Breast epithelium (tissue), 4 donors: ENCODE data around the gene ITGB5. TPM values are rescaled to one million over a fixed set of nuclear protein-coding genes. Genes with fewer than 3 reads are reported as not detected.
A peak's percentile ranks its signal among the peaks of the same experiment; 100 is the strongest.

Experiments used
- DNase-seq, 2 donors: peaks; one replicate each; pipeline ENCODE4 v3.0.0-alpha.2; 2019; ENCODE audit warnings: low spot score in 2 of 2
- H3K27ac ChIP-seq, 2 donors: fragments of 200-600 bp; sonication (generic) in 1 of 2; one replicate each; pipeline ENCODE4 v1.5.1; 2016 to 2019; ENCODE audit warnings: mild to moderate bottlenecking in 1 of 2
- H3K27me3 ChIP-seq, 2 donors: fragments of 200-600 bp; sonication (generic) in 1 of 2; one replicate each; pipeline versions ENCODE4 v1.5.1 to v1.6.0; 2017 to 2019; ENCODE audit warnings: control low read depth in 1 of 2, mild to moderate bottlenecking in 1 of 2
- H3K36me3 ChIP-seq: fragments of 200-600 bp; one replicate; pipeline ENCODE4 v1.5.1; 2019
- H3K4me1 ChIP-seq, 2 donors: fragments of 200-600 bp; sonication (generic); one replicate each; pipeline ENCODE4 v1.5.1; 2016 to 2019; ENCODE audit warnings: control low read depth in 1 of 2
- H3K4me3 ChIP-seq, 3 donors: fragments of 200-600 bp; sonication (generic); 1 replicate in 2 of 3; 2 replicates in 1 of 3; pipeline ENCODE4 v1.5.1; 2016 to 2019; ENCODE audit warnings: mild to moderate bottlenecking in 3 of 3, moderate library complexity in 2 of 3
- H3K9me3 ChIP-seq, 2 donors: fragments of 200-600 bp; sonication (generic) in 1 of 2; one replicate each; pipeline ENCODE4 v1.5.1; 2016 to 2019; ENCODE audit warnings: control low read depth in 1 of 2
- POLR2A ChIP-seq: fragments of 450-650 bp; IDR thresholded peaks from one replicate; pipeline ENCODE4 v1.6.1; 2016; ENCODE audit warnings: antibody characterized with exemption, mild to moderate bottlenecking, moderate library complexity
- POLR2AphosphoS5 ChIP-seq, 3 donors: sonication (generic); formaldehyde crosslinking; IDR thresholded peaks; one replicate each; pipeline ENCODE4 v1.6.1; 2017; ENCODE audit warnings: antibody characterized with exemption in 3 of 3
- intact Hi-C: fragments of 100-400 bp; cut with DNase I; formaldehyde crosslinking; loops from one replicate; pipeline ENCODE4 v1.15.1; 2023; ENCODE audit warnings: low total_unique reads
- total RNA-seq, 3 donors: library from RNA; depleted of rRNA; stranded (reverse); fragments of >200 nt; gene quantifications; one replicate each; pipeline ENCODE4 v1.1.0, GENCODE V29; 2016
- TF ChIP-seq, protein P1 (sequence below), 3 donors: fragments of 450-650 bp; IDR thresholded peaks; one replicate each; pipeline ENCODE4 v1.5.1; 2016 to 2017; ENCODE audit warnings: antibody characterized with exemption in 3 of 3, mild to moderate bottlenecking in 3 of 3, moderate library complexity in 3 of 3

Gene ITGB5
- total RNA-seq, 3 donors from 2014 or later = 80.1 to 286 (median 181) TPM

DNA sequence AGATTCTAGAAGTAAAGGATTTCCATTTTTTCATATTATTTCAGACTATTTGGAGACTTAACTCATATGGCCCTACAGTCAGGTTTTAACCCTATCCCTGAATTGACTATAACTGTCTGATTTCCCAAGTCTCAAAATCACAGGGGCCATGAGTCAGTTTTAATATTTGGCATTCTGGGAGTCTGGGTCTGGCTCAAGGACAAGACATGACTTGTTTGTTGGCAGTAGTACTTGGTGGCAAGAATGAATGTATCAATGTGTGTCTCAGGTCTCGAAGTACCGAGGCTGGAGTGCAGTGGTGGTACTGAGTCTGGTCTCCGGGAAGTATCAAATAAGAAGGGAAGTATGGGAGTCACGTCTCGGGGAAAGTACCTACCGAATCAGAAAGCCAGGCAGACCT lies 146.1 kb downstream of the ITGB5 start:
- intact Hi-C loops = no loop called here
- DNase-seq = no peak
- H3K27me3 ChIP-seq = no peaks in the 10 kb centered on the region
- no peaks in the 10 kb centered on the region for H3K9me3 ChIP-seq
- H3K36me3 ChIP-seq = peaks cover 7% of the 10 kb centered on the region
- no peaks in the 10 kb centered on the region for H3K4me1 ChIP-seq
- H3K4me3 ChIP-seq = no peak overlapping the region
- TF ChIP-seq POLR2A = no peak
- TF ChIP-seq POLR2AphosphoS5 (IDR thresholded peaks at IDR 0.05) = no peak
- TF ChIP-seq, protein P1, sequence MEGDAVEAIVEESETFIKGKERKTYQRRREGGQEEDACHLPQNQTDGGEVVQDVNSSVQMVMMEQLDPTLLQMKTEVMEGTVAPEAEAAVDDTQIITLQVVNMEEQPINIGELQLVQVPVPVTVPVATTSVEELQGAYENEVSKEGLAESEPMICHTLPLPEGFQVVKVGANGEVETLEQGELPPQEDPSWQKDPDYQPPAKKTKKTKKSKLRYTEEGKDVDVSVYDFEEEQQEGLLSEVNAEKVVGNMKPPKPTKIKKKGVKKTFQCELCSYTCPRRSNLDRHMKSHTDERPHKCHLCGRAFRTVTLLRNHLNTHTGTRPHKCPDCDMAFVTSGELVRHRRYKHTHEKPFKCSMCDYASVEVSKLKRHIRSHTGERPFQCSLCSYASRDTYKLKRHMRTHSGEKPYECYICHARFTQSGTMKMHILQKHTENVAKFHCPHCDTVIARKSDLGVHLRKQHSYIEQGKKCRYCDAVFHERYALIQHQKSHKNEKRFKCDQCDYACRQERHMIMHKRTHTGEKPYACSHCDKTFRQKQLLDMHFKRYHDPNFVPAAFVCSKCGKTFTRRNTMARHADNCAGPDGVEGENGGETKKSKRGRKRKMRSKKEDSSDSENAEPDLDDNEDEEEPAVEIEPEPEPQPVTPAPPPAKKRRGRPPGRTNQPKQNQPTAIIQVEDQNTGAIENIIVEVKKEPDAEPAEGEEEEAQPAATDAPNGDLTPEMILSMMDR (IDR thresholded peaks at IDR 0.05) = no peak
- no peak overlapping the region for H3K27ac ChIP-seq

DNA sequence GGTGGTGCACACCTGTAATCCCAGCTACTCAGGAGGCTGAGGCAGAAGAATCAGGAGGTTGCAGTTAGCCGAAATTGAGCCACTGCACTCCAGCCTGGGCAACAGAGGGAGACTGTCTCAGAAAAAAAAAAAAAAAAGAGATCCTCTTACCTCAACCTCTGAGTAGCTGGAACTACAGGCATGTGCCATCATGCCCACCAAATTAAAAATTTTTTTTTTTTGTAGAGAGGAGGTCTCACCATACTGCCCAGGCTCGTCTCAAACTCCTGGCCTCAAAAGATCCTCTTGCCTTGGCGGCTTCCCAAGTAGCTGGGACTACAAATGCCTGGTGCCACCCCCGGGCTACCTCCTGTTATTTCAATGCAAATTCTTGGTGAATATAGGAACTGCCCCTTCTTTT lies 155.4 kb downstream of the ITGB5 start:
- no peak for DNase-seq
- Histone ChIP-seq H3K4me1 (no peaks in the 10 kb centered on the region), H3K4me3 (no peak overlapping the region), H3K27me3 (peaks cover 0 to 5% of the 10 kb centered on the region in 2 donors), H3K36me3 (no peaks in the 10 kb centered on the region), H3K9me3 (no peaks in the 10 kb centered on the region), H3K27ac (no peak overlapping the region)
- TF ChIP-seq, protein P1 (IDR thresholded peaks at IDR 0.05) = no peak
- TF ChIP-seq POLR2AphosphoS5 (IDR thresholded peaks at IDR 0.05) (no peak), POLR2A (no peak)
- intact Hi-C loops = no loop called here

DNA sequence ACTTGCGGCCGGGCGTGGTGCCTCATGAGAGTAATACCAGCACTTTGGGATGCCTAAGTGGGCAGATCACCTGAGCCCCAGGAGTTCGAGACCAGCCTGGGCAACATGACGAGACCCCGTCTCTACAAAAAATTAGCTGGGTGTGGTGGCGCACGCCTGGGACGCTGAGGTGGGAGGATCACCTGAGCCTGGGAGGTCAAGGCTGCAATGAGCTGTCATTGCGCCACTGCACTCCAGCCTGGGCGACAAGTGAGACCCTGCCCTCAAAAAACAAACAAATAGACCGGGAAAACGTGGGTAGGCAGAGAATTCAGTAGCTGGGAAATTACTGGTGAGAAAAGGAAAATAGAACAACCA lies 156.2 kb downstream of the ITGB5 start:
- peak overlapping the region in 1 of 2 donors; percentile 75 for H3K27ac ChIP-seq
- H3K4me3 ChIP-seq = peak overlapping the region; percentile 87 to 91 (median 90)
- intact Hi-C loops = no loop called here

DNA sequence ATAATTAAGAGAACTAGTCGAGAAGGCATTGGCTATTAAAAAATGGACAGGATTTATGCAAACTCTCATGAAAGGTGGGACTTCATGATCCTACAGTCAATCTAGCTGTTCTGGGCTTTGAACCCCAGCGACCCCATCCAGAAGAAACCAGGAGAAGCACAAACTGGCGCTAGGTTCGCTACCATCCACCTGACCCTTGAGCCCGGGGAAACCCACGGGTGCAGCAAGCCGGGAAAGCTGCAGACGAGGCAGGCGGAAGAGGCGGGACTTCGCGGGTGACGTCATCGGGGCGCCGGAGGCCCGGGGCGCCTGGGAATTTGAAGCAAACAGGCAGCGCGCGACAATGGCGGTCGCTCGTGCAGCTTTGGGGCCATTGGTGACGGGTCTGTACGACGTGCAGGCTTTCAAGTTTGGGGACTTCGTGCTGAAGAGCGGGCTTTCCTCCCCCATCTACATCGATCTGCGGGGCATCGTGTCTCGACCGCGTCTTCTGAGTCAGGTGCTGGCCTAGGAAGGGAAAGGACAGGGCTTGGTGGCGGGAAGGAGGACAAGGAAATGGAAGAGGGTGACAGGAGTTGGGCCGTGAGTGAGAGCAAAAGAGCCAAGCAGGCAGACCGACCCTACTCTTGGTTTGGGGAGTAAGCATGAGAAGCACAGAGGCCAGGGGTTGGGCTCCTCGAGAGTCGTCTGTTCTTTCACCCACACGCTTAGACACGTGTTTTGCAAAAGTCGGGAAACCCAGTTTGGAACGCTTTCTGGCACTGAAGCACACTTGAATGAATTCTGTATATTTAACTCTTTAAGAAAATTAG lies 156.8 kb downstream of the ITGB5 start, which contains the start of gene UMPS:
TSS of gene UMPS (plus strand) at position 324 of the 812 bp plus-strand sequence. CDS start at position 344, 20 bp downstream.
- peak; percentile 83 to 88 for DNase-seq
- intact Hi-C loops = no loop called here
- no peaks in the 10 kb centered on the region for H3K36me3 ChIP-seq
- H3K4me3 ChIP-seq = peak within 1 kb of the TSS; percentile 87 to 91 (median 90)
- peak within 1 kb of the TSS; percentile 75 to 76 for H3K27ac ChIP-seq
- H3K4me1 ChIP-seq = no peaks in the 10 kb centered on the region
- H3K9me3 ChIP-seq = no peaks in the 10 kb centered on the region
- TF ChIP-seq POLR2A = peak; percentile 67
- TF ChIP-seq, protein P1 (IDR thresholded peaks at IDR 0.05) = no peak
- peak; percentile 64 to 81 (median 66) for TF ChIP-seq POLR2AphosphoS5 (IDR thresholded peaks at IDR 0.05)
- H3K27me3 ChIP-seq = peaks cover 0 to 5% of the 10 kb centered on the region in 2 donors

More for the DNA sequence above, 156.2 kb downstream of the ITGB5 start:
- Histone ChIP-seq H3K4me1 (no peaks in the 10 kb centered on the region), H3K36me3 (no peaks in the 10 kb centered on the region), H3K27me3 (peaks cover 0 to 5% of the 10 kb centered on the region in 2 donors), H3K9me3 (no peaks in the 10 kb centered on the region)
- DNase-seq = no peak
- TF ChIP-seq POLR2A = no peak
- no peak for TF ChIP-seq POLR2AphosphoS5 (IDR thresholded peaks at IDR 0.05)
- TF ChIP-seq, protein P1 (IDR thresholded peaks at IDR 0.05) = no peak

DNA sequence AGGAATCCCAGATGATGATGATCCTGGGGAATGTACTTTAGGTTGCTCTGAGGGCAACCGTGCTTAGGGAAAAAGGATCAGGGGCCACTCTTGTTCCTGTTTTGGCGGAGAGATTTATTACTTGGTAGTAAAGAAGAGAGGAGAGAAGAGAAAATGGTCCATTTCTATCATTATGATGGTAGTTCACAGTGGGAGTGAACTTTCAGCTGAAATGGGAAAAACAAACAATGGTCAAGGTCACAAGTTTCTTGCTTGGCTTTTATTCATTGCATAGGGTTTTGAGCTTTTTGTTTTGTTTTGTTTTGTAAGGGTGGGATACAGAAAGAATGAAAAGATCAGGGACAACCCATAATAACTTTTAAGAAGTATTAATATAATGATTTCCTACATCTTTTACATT lies 164.6 kb downstream of the ITGB5 start:
- no peaks in the 10 kb centered on the region for H3K4me1 ChIP-seq
- no peak overlapping the region for H3K4me3 ChIP-seq
- H3K36me3 ChIP-seq = no peaks in the 10 kb centered on the region
- H3K9me3 ChIP-seq = no peaks in the 10 kb centered on the region
- DNase-seq = no peak
- H3K27ac ChIP-seq = no peak overlapping the region
- H3K27me3 ChIP-seq = peaks cover 0 to under 1% of the 10 kb centered on the region in 2 donors
- TF ChIP-seq POLR2A (no peak), POLR2AphosphoS5 (IDR thresholded peaks at IDR 0.05) (no peak)
- TF ChIP-seq, protein P1 (IDR thresholded peaks at IDR 0.05) = no peak
- intact Hi-C loops = no loop called here
